Measurements from ENCODE around the gene NAV2.

The NAV2 gene

DNA sequence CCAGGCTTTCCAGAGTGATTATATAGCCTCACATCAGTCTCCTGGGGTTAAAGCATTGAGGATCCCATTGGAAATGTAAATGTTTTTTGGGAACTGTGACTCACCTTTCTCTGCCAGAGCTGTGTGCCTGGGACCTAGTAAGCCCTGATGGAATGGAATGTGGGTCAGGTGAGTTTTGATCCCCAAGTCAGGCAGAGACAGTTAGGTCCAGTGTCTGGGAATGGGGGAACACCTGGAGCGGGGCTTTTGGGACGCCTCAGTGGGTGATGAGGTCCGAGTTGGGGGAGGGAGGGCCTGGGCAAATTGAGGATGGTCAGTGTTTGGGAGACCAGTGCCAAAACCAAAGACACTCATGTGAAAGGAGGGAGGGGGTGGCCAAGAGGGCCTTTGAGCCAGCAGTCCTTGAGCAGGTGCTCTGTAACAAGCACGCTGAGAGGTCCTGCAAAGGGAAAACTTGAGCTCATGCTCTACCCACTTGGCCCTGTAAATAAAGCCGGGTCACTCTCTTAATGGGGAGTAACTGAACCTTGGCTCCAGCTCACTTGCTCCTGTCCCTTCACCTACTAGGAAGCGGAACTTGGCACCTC lies 104.7 kb downstream of the NAV2 start:
- Mint-ChIP-seq H3K27ac (no peak overlapping the region), H3K36me3 (ENCODE audit: low read depth) (no peaks in the 10 kb centered on the region), H3K4me3 (peak overlapping the region; percentile 20), H3K9me3 (no peaks in the 10 kb centered on the region), H3K4me1 (peaks cover 57% of the 10 kb centered on the region), H3K27me3 (ENCODE audit: low read depth, poor library complexity) (peaks cover 12% of the 10 kb centered on the region)
- DNase-seq, result no peak
- TF ChIP-seq, protein P1, sequence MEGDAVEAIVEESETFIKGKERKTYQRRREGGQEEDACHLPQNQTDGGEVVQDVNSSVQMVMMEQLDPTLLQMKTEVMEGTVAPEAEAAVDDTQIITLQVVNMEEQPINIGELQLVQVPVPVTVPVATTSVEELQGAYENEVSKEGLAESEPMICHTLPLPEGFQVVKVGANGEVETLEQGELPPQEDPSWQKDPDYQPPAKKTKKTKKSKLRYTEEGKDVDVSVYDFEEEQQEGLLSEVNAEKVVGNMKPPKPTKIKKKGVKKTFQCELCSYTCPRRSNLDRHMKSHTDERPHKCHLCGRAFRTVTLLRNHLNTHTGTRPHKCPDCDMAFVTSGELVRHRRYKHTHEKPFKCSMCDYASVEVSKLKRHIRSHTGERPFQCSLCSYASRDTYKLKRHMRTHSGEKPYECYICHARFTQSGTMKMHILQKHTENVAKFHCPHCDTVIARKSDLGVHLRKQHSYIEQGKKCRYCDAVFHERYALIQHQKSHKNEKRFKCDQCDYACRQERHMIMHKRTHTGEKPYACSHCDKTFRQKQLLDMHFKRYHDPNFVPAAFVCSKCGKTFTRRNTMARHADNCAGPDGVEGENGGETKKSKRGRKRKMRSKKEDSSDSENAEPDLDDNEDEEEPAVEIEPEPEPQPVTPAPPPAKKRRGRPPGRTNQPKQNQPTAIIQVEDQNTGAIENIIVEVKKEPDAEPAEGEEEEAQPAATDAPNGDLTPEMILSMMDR (IDR thresholded peaks at IDR 0.05), result no peak

DNA sequence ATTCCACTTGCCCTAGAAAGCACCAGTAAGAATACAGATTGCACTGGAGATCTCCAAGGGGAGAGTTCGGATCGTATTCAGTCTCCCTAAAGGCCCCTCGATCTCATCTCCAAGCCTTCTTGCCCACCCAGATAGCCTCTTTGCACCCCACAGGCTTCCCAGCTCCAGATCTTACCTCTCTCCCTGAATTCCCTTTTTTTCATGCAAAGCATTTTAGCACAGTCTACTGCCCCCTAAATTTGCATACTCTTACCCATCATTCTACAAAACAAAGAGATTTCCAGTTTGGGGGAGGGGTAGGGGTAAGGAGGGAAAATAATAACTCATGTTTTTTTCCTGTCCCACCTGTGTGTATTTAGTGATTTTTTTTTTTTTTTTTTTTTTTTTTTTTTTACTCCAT lies 105.2 kb downstream of the NAV2 start:
- peaks cover 12% of the 10 kb centered on the region for H3K27me3 Mint-ChIP-seq (ENCODE audit: low read depth, poor library complexity)
- no peak for DNase-seq
- TF ChIP-seq, protein P1 (IDR thresholded peaks at IDR 0.05), result no peak
- no peak overlapping the region for H3K4me3 Mint-ChIP-seq
- H3K9me3 Mint-ChIP-seq, result no peaks in the 10 kb centered on the region
- H3K36me3 Mint-ChIP-seq (ENCODE audit: low read depth), result no peaks in the 10 kb centered on the region
- H3K4me1 Mint-ChIP-seq, result peaks cover 56% of the 10 kb centered on the region
- no peak overlapping the region for H3K27ac Mint-ChIP-seq

DNA sequence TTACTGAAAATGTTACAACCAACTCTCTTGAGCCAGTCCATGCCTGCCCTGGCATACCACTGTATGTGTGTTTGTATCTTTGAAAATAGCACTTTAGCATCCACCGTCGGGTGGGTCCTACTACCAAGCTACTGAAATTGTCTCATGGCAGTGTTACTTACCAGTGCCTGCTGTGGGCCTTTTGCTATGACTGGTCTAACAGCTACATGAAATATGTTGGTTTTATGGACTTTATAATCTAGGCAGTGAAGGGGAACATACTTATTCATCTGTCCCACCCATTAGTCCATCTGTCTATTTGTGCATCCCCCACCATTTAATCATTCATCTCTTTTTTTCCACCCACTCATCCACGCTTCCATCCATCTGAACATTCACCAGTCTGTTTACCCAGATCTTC lies 106.0 kb downstream of the NAV2 start:
- H3K4me3 Mint-ChIP-seq, result no peak overlapping the region
- H3K27me3 Mint-ChIP-seq (ENCODE audit: low read depth, poor library complexity), result peaks cover 9% of the 10 kb centered on the region
- H3K4me1 Mint-ChIP-seq, result peaks cover 48% of the 10 kb centered on the region

DNA sequence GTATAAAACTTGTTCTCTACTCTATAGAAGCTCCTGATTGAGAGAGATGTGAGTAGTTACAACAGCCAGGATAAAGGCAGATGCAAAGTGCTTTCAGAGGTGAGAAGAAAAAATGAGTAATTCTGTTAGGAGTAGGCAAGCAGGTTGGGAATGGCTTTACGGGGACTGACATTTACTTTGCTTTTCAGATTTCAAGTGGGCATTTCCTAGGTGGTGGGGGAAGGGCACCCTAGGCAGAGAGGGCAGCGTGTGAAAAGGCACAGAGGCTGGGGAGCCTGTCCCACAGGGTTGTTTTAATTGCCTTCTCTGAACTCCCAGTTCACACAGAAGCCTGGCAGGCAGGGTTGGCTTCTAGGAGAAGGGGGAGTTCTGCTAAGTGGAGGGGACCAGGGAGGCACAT lies 106.5 kb downstream of the NAV2 start:
- Mint-ChIP-seq H3K9me3 (no peaks in the 10 kb centered on the region), H3K27ac (peak overlapping the region; percentile 18), H3K4me3 (no peak overlapping the region), H3K4me1 (peaks cover 43% of the 10 kb centered on the region), H3K36me3 (ENCODE audit: low read depth) (no peaks in the 10 kb centered on the region), H3K27me3 (ENCODE audit: low read depth, poor library complexity) (peaks cover 5% of the 10 kb centered on the region)
- TF ChIP-seq, protein P1 (IDR thresholded peaks at IDR 0.05), result no peak
- no peak for DNase-seq

More for the DNA sequence above, 106.0 kb downstream of the NAV2 start:
- no peaks in the 10 kb centered on the region for H3K36me3 Mint-ChIP-seq (ENCODE audit: low read depth)
- TF ChIP-seq, protein P1 (IDR thresholded peaks at IDR 0.05), result no peak
- no peak overlapping the region for H3K27ac Mint-ChIP-seq
- H3K9me3 Mint-ChIP-seq, result no peaks in the 10 kb centered on the region
- DNase-seq, result no peak

DNA sequence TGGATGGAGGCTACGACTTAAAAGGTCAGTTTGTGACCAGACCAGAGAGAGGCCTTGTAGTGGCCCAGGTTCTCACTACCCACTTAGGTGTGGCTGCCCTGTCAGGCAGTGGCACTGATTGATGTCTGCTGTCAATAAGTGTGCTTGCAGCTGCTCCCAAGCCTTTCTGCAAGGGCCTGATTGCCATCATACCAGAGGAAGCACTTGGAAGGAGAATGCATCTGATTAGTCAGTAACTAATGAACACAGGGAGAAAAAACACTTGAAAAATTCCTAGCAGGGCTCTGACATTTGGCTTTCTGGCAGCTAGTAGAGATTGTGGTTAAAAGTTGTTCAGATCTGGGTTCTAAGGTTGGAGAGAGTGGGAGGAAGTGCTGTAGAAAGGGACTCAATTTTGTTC lies 107.5 kb downstream of the NAV2 start:
- H3K36me3 Mint-ChIP-seq (ENCODE audit: low read depth), result no peaks in the 10 kb centered on the region
- no peaks in the 10 kb centered on the region for H3K9me3 Mint-ChIP-seq
- peak overlapping the region; percentile 43 for H3K27ac Mint-ChIP-seq
- H3K27me3 Mint-ChIP-seq (ENCODE audit: low read depth, poor library complexity), result peaks cover 5% of the 10 kb centered on the region
- H3K4me1 Mint-ChIP-seq, result peaks cover 42% of the 10 kb centered on the region
- H3K4me3 Mint-ChIP-seq, result no peak overlapping the region
- DNase-seq, result no peak
- TF ChIP-seq, protein P1 (IDR thresholded peaks at IDR 0.05), result no peak

DNA sequence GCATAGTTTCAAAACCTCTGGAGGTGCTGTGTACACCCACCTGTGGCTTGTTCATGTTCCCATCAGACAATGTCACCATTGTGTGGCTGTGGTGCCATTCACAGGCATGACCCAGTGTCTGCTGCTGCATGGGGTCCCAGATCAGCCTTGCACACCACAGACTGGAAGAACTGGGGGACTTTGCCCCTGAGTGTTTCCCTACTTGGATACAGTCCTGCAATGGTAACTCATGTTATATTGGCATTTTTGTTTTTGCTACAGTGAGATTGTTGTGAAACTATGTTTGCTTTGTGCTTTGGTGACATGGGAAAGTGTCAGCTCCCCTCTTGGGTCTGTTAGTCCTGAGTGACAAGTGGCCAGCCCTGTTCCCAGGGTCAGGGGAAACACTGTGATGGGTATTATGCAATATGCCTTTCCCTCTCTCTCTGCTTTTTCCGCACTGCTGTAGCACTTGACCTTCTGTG lies 108.8 kb downstream of the NAV2 start:
- H3K27me3 Mint-ChIP-seq (ENCODE audit: low read depth, poor library complexity), result peaks cover 5% of the 10 kb centered on the region
- H3K4me3 Mint-ChIP-seq, result no peak overlapping the region
- DNase-seq, result no peak
- no peaks in the 10 kb centered on the region for H3K9me3 Mint-ChIP-seq
- no peak overlapping the region for H3K27ac Mint-ChIP-seq
- peaks cover 49% of the 10 kb centered on the region for H3K4me1 Mint-ChIP-seq
- no peaks in the 10 kb centered on the region for H3K36me3 Mint-ChIP-seq (ENCODE audit: low read depth)
- TF ChIP-seq, protein P1 (IDR thresholded peaks at IDR 0.05), result no peak
